OCI-LY7 (cell line): ENCODE results near the gene SLC43A1. TPM values are rescaled to one million over a fixed set of nuclear protein-coding genes. Genes with fewer than 3 reads are reported as not detected.

Experiments
- BruUV-seq: library from RNA; stranded (reverse); fragments of 400-500 nt; replicated peaks from 2 replicates; lab custom pipeline; 2021; lab: Mats Ljungman, UMichigan
- CTCF ChIA-PET: fragments of 300-600 bp; sonication (Branson Sonifier 250); formaldehyde crosslinking; loops from one replicate; lab custom pipeline; 2022; ENCODE audit warnings: antibody characterized with exemption; ENCODE audit not compliant: unreplicated experiment; lab: Charles Lee
- POLR2A ChIA-PET: fragments of 300-600 bp; sonication (Branson Sonifier 250); formaldehyde crosslinking; loops from one replicate; lab custom pipeline; 2022; ENCODE audit warnings: antibody characterized with exemption; lab: Charles Lee
- DNase-seq: peaks from one replicate; pipeline ENCODE4 v3.0.0-alpha.2; 2015; ENCODE audit warnings: low spot score
- H2AFZ ChIP-seq: fragments of 200-600 bp; sonication (generic), shearing (Covaris generic); 2 replicates; pipeline ENCODE4 v1.6.1; 2014; ENCODE audit warnings: mild to moderate bottlenecking, antibody characterized with exemption, low read length, moderate library complexity
- H3K27ac ChIP-seq: fragments of 200-600 bp; sonication (generic); 2 replicates; pipeline ENCODE4 v1.5.1; 2014; ENCODE audit warnings: mixed run types, low read depth, mild to moderate bottlenecking, moderate library complexity, low read length, inconsistent platforms; ENCODE audit not compliant: poor library complexity, severe bottlenecking
- H3K36me3 ChIP-seq: fragments of 200-600 bp; sonication (generic); 2 replicates; pipeline ENCODE4 v1.6.1; 2014; ENCODE audit warnings: mild to moderate bottlenecking, antibody characterized with exemption, low read length, moderate library complexity, mixed read lengths; ENCODE audit not compliant: insufficient read depth
- H3K4me1 ChIP-seq: fragments of 200-600 bp; sonication (generic); 2 replicates; pipeline ENCODE4 v1.5.1; 2014; ENCODE audit warnings: mild to moderate bottlenecking, low read length; ENCODE audit not compliant: insufficient read depth, poor library complexity, severe bottlenecking
- H3K4me2 ChIP-seq: fragments of 200-600 bp; sonication (generic); 2 replicates; pipeline ENCODE4 v1.6.1; 2014; ENCODE audit warnings: mild to moderate bottlenecking, low read length
- H3K4me3 ChIP-seq: fragments of 200-600 bp; sonication (generic); 2 replicates; pipeline ENCODE4 v1.5.1; 2014; ENCODE audit warnings: mild to moderate bottlenecking, low read depth, low read length; ENCODE audit not compliant: poor library complexity, severe bottlenecking
- H3K79me2 ChIP-seq: fragments of 200-600 bp; sonication (generic); 2 replicates; pipeline ENCODE4 v1.6.1; 2016; ENCODE audit warnings: low read depth, mild to moderate bottlenecking, low read length, moderate library complexity, mixed read lengths; ENCODE audit not compliant: insufficient read depth
- H3K9me2 ChIP-seq: fragments of 200-600 bp; sonication (generic); 2 replicates; pipeline ENCODE4 v1.6.1; 2016; ENCODE audit warnings: mild to moderate bottlenecking, low read length, mixed read lengths; ENCODE audit not compliant: insufficient read depth
- H3K9me3 ChIP-seq: fragments of 200-600 bp; sonication (generic); 2 replicates; pipeline ENCODE4 v1.6.1; 2014; ENCODE audit warnings: mild to moderate bottlenecking, mixed run types, low read length, mixed read lengths
- H4K20me1 ChIP-seq: fragments of 200-600 bp; sonication (generic); 2 replicates; pipeline ENCODE4 v1.6.1; 2014; ENCODE audit warnings: mild to moderate bottlenecking, antibody characterized with exemption, low read length, moderate library complexity, mixed read lengths; ENCODE audit not compliant: insufficient read depth
- CTCF ChIP-seq: fragments of 200-600 bp; sonication (generic); conservative IDR thresholded peaks from 2 replicates; pipeline ENCODE4 v1.5.1; 2014; ENCODE audit warnings: mild to moderate bottlenecking, antibody characterized with exemption, low read length, moderate library complexity, mixed read lengths
- EZH2phosphoT487 ChIP-seq: fragments of 200-600 bp; sonication (generic); IDR thresholded peaks from 2 replicates; pipeline ENCODE4 v1.6.1; 2018; ENCODE audit warnings: low read depth, borderline replicate concordance, mild to moderate bottlenecking, mixed run types, antibody characterized with exemption, low read length, moderate library complexity, mixed read lengths
- intact Hi-C: fragments of 100-400 bp; cut with micrococcal nuclease; formaldehyde crosslinking; loops from one replicate; pipeline ENCODE4 v1.10.0; 2022; ENCODE audit not compliant: unreplicated experiment
- total RNA-seq, 2 experiments: library from RNA; depleted of rRNA in 1 of 2; stranded (reverse); fragments of >200 nt in 1 of 2; shearing (Covaris generic) in 1 of 2; gene quantifications; 2 replicates each; pipeline ENCODE4 v1.2.3, GENCODE V29; 2014 to 2022

Gene SLC43A1
- total RNA-seq, 2 experiments from 2014 or later: 61.1 to 78.6 TPM

- BruUV-seq: no TSS peak
- no peak for DNase-seq
- intact Hi-C loops: no loop called here
These were observed 13.5 kb downstream of the SLC43A1 start for GRCh38 chr11:57501953-57502352.

GRCh38 chr11:57500926-57501325 is 14.6 kb downstream of the SLC43A1 start:
- no peaks in the 10 kb centered on the region for H3K4me1 ChIP-seq
- H3K36me3 ChIP-seq: peaks cover 91% of the 10 kb centered on the region
- intact Hi-C loops: no loop called here
- no TSS peak for BruUV-seq
- TF ChIP-seq EZH2phosphoT487 (no peak), CTCF (no peak)
- H3K79me2 ChIP-seq: no peaks in the 10 kb centered on the region
- no peaks in the 10 kb centered on the region for H3K9me2 ChIP-seq
- ChIA-PET CTCF (interaction anchor here (1.2 kb wide), 1 partner anchor 26 kb away, joined by 3 read pairs; no protein-coding TSS in a partner anchor), POLR2A (interaction anchor here (1.4 to 3.0 kb wide), 2 partner anchors 13 to 25 kb away, joined by 3 to 11 read pairs; partner anchors contain the start of gene SLC43A1)
- H3K27ac ChIP-seq: no peak overlapping the region
- no peak overlapping the region for H3K4me3 ChIP-seq
- H3K4me2 ChIP-seq: no peak overlapping the region
- H3K9me3 ChIP-seq: no peaks in the 10 kb centered on the region
- DNase-seq: no peak
- no peak overlapping the region for H2AFZ ChIP-seq
- no peaks in the 10 kb centered on the region for H4K20me1 ChIP-seq

More at GRCh38 chr11:57501953-57502352, 13.5 kb downstream of the SLC43A1 start:
- POLR2A ChIA-PET: interaction anchor here (1.1 to 3.0 kb wide), 6 partner anchors 8 to 24 kb away, joined by 3 to 11 read pairs (median 5); partner anchors contain the start of gene SLC43A1
- no peaks in the 10 kb centered on the region for H3K4me1 ChIP-seq
- no peaks in the 10 kb centered on the region for H3K9me3 ChIP-seq
- H3K79me2 ChIP-seq: peaks cover 6% of the 10 kb centered on the region; the same call in 1 of the 2 replicates
- peaks cover 90% of the 10 kb centered on the region for H3K36me3 ChIP-seq
- no peaks in the 10 kb centered on the region for H3K9me2 ChIP-seq
- no peak overlapping the region for H3K4me3 ChIP-seq
- TF ChIP-seq EZH2phosphoT487 (no peak), CTCF (no peak)
- H3K4me2 ChIP-seq: no peak overlapping the region
- no peaks in the 10 kb centered on the region for H4K20me1 ChIP-seq
- no peak overlapping the region for H3K27ac ChIP-seq
- H2AFZ ChIP-seq: no peak overlapping the region
- CTCF ChIA-PET: interaction anchor here (1.2 to 2.1 kb wide), 2 partner anchors 8 to 25 kb away, joined by 3 to 10 read pairs; no protein-coding TSS in a partner anchor

GRCh38 chr11:57500515-57500914 is 15.0 kb downstream of the SLC43A1 start:
- POLR2A ChIA-PET: interaction anchor here (3.0 kb wide), 1 partner anchor 14 kb away, joined by 11 read pairs; the partner anchor contains the start of gene SLC43A1
- Histone ChIP-seq H3K4me1 (no peaks in the 10 kb centered on the region), H3K9me2 (no peaks in the 10 kb centered on the region), H3K36me3 (peaks cover 91% of the 10 kb centered on the region), H3K27ac (no peak overlapping the region), H4K20me1 (no peaks in the 10 kb centered on the region), H3K4me3 (no peak overlapping the region), H3K79me2 (no peaks in the 10 kb centered on the region), H2AFZ (no peak overlapping the region), H3K9me3 (no peaks in the 10 kb centered on the region), H3K4me2 (no peak overlapping the region)
- BruUV-seq: no TSS peak
- TF ChIP-seq CTCF (no peak), EZH2phosphoT487 (no peak)
- intact Hi-C loops: no loop called here
- CTCF ChIA-PET: interaction anchor here (1.2 kb wide), 1 partner anchor 26 kb away, joined by 3 read pairs; no protein-coding TSS in a partner anchor
- DNase-seq: no peak
